ENCODE data around the gene SMC3. TPM values are rescaled to one million over a fixed set of nuclear protein-coding genes. Genes with fewer than 3 reads are reported as not detected.

The SMC3 gene
- total RNA-seq, 1 donor from 2014 or later: 60.6 TPM

DNA sequence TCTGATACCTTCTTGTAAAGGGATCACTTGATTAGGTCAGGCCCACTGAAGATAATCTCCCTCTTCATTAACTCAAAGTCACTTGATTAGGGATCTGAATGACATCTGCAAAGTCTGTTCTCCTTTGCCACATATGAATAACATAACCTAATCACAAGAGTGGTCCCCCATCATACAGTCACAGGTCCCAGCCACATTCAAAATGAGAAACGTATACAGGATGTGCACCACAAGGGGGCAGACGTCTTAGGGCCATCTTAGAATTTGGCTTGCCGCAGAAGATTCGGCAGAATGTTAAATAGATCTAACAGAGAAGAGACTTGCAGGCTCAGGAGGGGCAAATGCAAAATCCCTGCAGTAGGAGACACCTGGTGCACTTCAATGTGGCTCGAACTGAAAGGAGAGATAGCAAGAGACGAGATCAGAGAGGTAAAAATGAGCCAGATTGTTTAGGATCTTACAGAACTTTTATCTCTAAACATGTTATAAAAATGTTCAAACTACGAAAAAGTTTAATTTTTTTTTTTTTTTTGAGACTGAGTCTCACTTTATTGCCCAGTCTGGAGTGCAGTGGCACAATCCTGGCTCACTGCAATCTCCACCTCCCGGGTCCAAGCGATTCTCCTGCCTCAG, 10.4 kb upstream of the SMC3 start:
- Mint-ChIP-seq H3K36me3 (no peaks in the 10 kb centered on the region), H3K27me3 (peaks cover 12% of the 10 kb centered on the region), H3K27ac (no peak overlapping the region), H3K4me1 (ENCODE audit: unreplicated experiment) (peaks cover 8% of the 10 kb centered on the region), H3K9me3 (no peaks in the 10 kb centered on the region), H3K4me3 (no peak overlapping the region)
- no peak for DNase-seq (ENCODE audit: extremely low spot score, unreplicated experiment)
- TF ChIP-seq, protein P1, sequence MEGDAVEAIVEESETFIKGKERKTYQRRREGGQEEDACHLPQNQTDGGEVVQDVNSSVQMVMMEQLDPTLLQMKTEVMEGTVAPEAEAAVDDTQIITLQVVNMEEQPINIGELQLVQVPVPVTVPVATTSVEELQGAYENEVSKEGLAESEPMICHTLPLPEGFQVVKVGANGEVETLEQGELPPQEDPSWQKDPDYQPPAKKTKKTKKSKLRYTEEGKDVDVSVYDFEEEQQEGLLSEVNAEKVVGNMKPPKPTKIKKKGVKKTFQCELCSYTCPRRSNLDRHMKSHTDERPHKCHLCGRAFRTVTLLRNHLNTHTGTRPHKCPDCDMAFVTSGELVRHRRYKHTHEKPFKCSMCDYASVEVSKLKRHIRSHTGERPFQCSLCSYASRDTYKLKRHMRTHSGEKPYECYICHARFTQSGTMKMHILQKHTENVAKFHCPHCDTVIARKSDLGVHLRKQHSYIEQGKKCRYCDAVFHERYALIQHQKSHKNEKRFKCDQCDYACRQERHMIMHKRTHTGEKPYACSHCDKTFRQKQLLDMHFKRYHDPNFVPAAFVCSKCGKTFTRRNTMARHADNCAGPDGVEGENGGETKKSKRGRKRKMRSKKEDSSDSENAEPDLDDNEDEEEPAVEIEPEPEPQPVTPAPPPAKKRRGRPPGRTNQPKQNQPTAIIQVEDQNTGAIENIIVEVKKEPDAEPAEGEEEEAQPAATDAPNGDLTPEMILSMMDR (conservative IDR thresholded peaks at IDR 0.05): peak; percentile 74

DNA sequence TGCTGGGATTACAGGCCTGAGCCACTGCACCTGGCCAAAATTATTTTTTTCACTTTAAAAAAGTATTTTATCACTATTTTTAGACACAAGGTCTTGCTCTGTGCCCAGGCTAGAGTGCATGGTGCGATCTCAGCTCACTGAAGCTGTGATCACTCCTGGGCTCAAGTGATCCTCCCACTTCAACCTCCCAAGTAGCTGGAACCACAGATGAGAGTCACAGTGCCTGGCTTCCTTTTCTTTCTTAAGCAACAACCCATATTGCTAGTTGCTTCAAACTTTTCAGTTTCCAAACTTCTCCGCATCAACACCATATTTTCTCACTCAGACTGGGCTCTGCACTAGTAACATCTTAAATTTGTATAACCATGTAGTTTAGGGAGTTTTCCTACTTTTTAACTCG, 9.5 kb upstream of the SMC3 start:
- no peaks in the 10 kb centered on the region for H3K36me3 Mint-ChIP-seq
- no peak overlapping the region for H3K4me3 Mint-ChIP-seq
- H3K27me3 Mint-ChIP-seq: peaks cover 11% of the 10 kb centered on the region
- DNase-seq (ENCODE audit: extremely low spot score, unreplicated experiment): no peak
- H3K9me3 Mint-ChIP-seq: no peaks in the 10 kb centered on the region
- TF ChIP-seq, protein P1 (conservative IDR thresholded peaks at IDR 0.05): no peak
- H3K27ac Mint-ChIP-seq: no peak overlapping the region
- H3K4me1 Mint-ChIP-seq (ENCODE audit: unreplicated experiment): peaks cover 8% of the 10 kb centered on the region

DNA sequence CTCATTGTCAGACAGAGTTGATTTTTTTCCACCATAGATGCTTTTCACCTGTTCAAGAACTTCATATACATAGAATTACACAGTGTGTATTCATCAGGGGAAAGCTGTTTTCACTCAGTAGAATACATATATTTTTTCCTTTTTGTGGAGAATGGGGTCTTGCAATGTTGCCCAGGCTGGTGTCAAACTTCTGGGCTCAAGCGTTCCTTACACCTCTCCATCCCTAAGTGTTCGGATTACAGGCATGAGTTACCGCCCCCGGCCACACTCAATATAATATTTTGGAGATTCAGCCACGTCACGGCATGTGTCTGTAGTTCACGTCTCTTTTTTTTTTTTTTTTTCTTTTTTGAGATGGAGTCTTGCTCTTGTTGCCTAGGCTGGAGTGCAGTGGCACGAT, 7.5 kb upstream of the SMC3 start:
- TF ChIP-seq, protein P1 (conservative IDR thresholded peaks at IDR 0.05): no peak
- no peaks in the 10 kb centered on the region for H3K36me3 Mint-ChIP-seq

DNA sequence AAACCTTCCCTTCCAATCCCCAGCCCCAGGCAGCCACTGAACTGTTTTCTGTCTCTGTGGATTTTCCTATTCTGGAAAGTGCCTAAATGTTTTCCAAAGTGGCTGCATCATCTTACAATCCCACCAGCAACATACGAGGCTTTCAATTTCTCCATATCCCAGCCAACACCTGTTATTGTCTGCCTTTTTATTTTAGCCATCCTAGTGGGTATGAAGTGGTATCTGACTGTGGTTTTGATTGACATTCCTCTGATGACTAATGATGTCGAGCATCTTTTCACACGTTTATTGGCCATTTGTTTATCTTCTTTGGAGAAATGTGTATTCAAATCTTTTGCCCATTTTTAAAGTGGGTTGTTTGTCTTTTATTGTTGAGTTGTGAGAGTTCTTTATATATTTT, 6.2 kb upstream of the SMC3 start:
- DNase-seq (ENCODE audit: extremely low spot score, unreplicated experiment): no peak
- TF ChIP-seq, protein P1 (conservative IDR thresholded peaks at IDR 0.05): no peak
- H3K4me1 Mint-ChIP-seq (ENCODE audit: unreplicated experiment): peaks cover 14% of the 10 kb centered on the region
- H3K27me3 Mint-ChIP-seq: peaks cover 19% of the 10 kb centered on the region
- H3K9me3 Mint-ChIP-seq: no peaks in the 10 kb centered on the region
- H3K36me3 Mint-ChIP-seq: no peaks in the 10 kb centered on the region
- no peak overlapping the region for H3K4me3 Mint-ChIP-seq
- H3K27ac Mint-ChIP-seq: no peak overlapping the region

More for the DNA sequence above, 7.5 kb upstream of the SMC3 start:
- Mint-ChIP-seq H3K4me3 (no peak overlapping the region), H3K27ac (no peak overlapping the region), H3K27me3 (peaks cover 19% of the 10 kb centered on the region), H3K4me1 (ENCODE audit: unreplicated experiment) (peaks cover 14% of the 10 kb centered on the region), H3K9me3 (no peaks in the 10 kb centered on the region)
- DNase-seq (ENCODE audit: extremely low spot score, unreplicated experiment): no peak

DNA sequence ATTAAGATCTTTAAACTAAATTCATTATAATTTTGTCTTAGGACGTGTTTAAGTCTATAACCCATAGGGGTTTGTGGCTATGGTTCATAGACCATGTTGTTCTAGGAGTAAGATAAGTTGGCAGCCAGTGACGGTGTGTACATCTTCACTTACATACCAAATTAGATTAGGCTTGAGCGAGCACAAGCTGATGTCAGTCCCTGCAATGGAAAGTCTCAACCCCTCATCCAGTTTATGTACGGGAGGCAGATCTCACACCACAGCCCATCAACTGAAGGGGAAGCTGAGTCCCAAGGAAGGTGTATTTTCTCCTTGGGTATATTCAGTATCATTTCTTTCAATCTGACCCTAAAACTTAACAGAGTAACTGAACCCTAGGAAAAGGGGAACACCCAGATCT, 5.1 kb upstream of the SMC3 start:
- Mint-ChIP-seq H3K27me3 (peaks cover 14% of the 10 kb centered on the region), H3K9me3 (no peaks in the 10 kb centered on the region), H3K36me3 (no peaks in the 10 kb centered on the region), H3K4me1 (ENCODE audit: unreplicated experiment) (peaks cover 19% of the 10 kb centered on the region), H3K4me3 (no peak overlapping the region), H3K27ac (no peak overlapping the region)
- TF ChIP-seq, protein P1 (conservative IDR thresholded peaks at IDR 0.05): no peak
- no peak for DNase-seq (ENCODE audit: extremely low spot score, unreplicated experiment)

Data from type B pancreatic cell (in vitro differentiated cells).